Body of pancreas (tissue), 4 donors: Measurements from ENCODE around the gene EMD.

Source experiments
- POLR2A ChIP-seq, 3 donors: fragments of 450-650 bp; IDR thresholded peaks; one replicate each; pipeline ENCODE4 v1.6.1; 2016; ENCODE audit warnings: antibody characterized with exemption in 3 of 3, mild to moderate bottlenecking in 2 of 3
- TF ChIP-seq, protein P1 (sequence below), 7 experiments: fragments of 450-650 bp in 4 of 7; fragments of 200-600 bp in 3 of 7; sonication (generic) in 3 of 7; IDR thresholded peaks; one replicate each; pipeline ENCODE4 v1.5.1; 2016 to 2019; ENCODE audit warnings: antibody characterized with exemption in 7 of 7

DNA sequence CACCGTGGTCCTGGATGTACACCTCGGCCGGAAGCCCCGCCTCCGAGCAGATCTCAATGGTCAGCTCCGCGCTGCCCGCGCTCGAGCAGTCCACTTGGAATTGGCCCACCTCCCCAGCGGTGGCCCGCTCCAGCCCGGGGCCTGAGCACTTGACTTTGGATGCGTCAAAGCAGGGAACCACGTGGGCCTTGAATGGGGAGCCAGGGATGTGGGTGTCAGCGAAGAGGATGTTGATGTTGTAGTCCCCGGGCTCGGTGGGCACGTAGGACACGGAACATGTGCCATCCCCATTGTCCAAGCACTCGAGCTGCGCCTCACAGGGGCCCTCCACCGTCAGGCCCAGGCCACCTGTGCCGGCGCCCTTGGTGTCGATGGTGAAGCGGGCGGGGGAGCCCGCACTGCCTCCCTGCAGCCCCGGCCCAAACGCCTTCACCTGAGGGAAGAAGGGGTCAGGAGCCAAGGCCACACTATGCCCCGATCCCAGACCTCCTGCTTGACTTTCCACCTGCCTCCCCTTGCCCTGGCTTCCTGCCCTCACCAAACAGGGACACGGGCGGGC lies 18.9 kb upstream of the EMD start:
- TF ChIP-seq, protein P1, sequence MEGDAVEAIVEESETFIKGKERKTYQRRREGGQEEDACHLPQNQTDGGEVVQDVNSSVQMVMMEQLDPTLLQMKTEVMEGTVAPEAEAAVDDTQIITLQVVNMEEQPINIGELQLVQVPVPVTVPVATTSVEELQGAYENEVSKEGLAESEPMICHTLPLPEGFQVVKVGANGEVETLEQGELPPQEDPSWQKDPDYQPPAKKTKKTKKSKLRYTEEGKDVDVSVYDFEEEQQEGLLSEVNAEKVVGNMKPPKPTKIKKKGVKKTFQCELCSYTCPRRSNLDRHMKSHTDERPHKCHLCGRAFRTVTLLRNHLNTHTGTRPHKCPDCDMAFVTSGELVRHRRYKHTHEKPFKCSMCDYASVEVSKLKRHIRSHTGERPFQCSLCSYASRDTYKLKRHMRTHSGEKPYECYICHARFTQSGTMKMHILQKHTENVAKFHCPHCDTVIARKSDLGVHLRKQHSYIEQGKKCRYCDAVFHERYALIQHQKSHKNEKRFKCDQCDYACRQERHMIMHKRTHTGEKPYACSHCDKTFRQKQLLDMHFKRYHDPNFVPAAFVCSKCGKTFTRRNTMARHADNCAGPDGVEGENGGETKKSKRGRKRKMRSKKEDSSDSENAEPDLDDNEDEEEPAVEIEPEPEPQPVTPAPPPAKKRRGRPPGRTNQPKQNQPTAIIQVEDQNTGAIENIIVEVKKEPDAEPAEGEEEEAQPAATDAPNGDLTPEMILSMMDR (IDR thresholded peaks at IDR 0.05) = no peak
- no peak for TF ChIP-seq POLR2A (IDR thresholded peaks at IDR 0.05)
